K562 (cell line): ENCODE data around the gene SNX33.

Source experiments
- ATF1 ChIP-seq, 2 experiments: fragments of 450-650 bp in 1 of 2; IDR thresholded peaks; 2 replicates each; pipeline ENCODE4 v1.6.1; 2016; ENCODE audit warnings: missing compliant biosample characterization in 1 of 2, missing genetic modification characterization in 1 of 2
- EZH2 ChIP-seq: IDR thresholded peaks from 2 replicates; pipeline ENCODE4 v1.6.1; 2012; ENCODE audit warnings: low read depth, mild to moderate bottlenecking, inconsistent platforms, low read length, borderline replicate concordance
- KDM4B ChIP-seq, 2 experiments: fragments of 450-650 bp in 1 of 2; sonication (generic) in 1 of 2; IDR thresholded peaks; 2 replicates each; pipeline ENCODE4 v1.6.1; 2016 to 2017; ENCODE audit warnings: borderline replicate concordance in 2 of 2, antibody characterized with exemption in 1 of 2, low read depth in 1 of 2, mild to moderate bottlenecking in 1 of 2
- MAFK ChIP-seq: IDR thresholded peaks from 2 replicates; pipeline ENCODE4 v1.6.1; 2011; ENCODE audit warnings: low read length, improper control_type of control experiment
- NR3C1 ChIP-seq: sonication (generic); formaldehyde crosslinking; IDR thresholded peaks from 2 replicates; pipeline ENCODE4 v1.8.1; 2022; ENCODE audit warnings: missing genetic modification reagents
- SNRNP70 ChIP-seq: fragments of 200-400 bp; formaldehyde crosslinking; optimal IDR thresholded peaks from 2 replicates; pipeline ENCODE3; 2017; ENCODE audit warnings: low read depth, low read length
- SRF ChIP-seq, 2 experiments: fragments of 250-450, 450-650 bp in 1 of 2; sonication (Bioruptor Pico) in 1 of 2; sonication (generic) in 1 of 2; formaldehyde crosslinking; IDR thresholded peaks; 2 replicates each; pipeline versions ENCODE4 v1.5.0 to v1.5.1; 2020 to 2022; ENCODE audit warnings: mild to moderate bottlenecking in 1 of 2, missing genetic modification reagents in 1 of 2
- TAF1 ChIP-seq: IDR thresholded peaks from 2 replicates; pipeline ENCODE4 v1.6.1; 2011; ENCODE audit warnings: mild to moderate bottlenecking, low read length, moderate library complexity; ENCODE audit not compliant: insufficient read depth, control insufficient read depth, severe bottlenecking; ENCODE audit errors: extremely low read depth
- YBX1 ChIP-seq: fragments of 450-650 bp; IDR thresholded peaks from 2 replicates; pipeline ENCODE4 v1.7.1; 2016; ENCODE audit warnings: mild to moderate bottlenecking
- ZBTB26 ChIP-seq: fragments of 450-650 bp; formaldehyde crosslinking; IDR thresholded peaks from 2 replicates; pipeline ENCODE4 v1.4.0; 2022; ENCODE audit warnings: missing genetic modification characterization
- ZBTB7A ChIP-seq: IDR thresholded peaks from 2 replicates; pipeline ENCODE4 v1.6.1; 2011; ENCODE audit warnings: low read depth, mild to moderate bottlenecking, low read length, moderate library complexity, borderline replicate concordance; ENCODE audit not compliant: control insufficient read depth
- TF ChIP-seq, protein P1 (sequence below): fragments of 250-450 bp; sonication (Bioruptor Pico); IDR thresholded peaks from 2 replicates; pipeline ENCODE4 v1.4.0; 2020; ENCODE audit warnings: mild to moderate bottlenecking, moderate library complexity

DNA sequence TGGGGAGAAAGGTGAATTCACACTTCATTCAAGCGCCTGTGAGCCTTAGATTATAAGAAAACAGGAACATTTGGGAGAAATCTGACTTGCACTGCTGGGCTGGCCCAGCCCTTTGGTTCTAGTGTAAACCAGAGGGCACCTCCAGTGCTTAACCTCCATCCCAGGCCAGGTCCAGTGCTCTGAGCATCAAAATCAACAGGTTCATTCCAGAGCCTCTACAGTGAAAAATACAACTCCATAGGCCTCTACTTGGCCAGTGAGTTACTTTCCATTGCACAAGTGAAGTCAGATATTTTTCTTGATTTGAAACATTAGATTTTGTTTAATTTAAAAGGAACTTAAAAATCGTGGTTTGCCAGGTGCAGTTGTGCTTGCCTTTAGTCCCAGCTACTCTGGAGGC, 25.2 kb upstream of the SNX33 start:
- TF ChIP-seq ATF1 (CRISPR knock-in tag; IDR thresholded peaks at IDR 0.05) (no peak), ATF1 (tag; IDR thresholded peaks at IDR 0.05) (no peak), NR3C1 (CRISPR knock-in tag) (no peak), MAFK (no peak), ZBTB7A (no peak), ZBTB26 (CRISPR knock-in tag) (no peak), SRF (CRISPR knock-in tag; IDR thresholded peaks at IDR 0.05) (no peak), YBX1 (no peak), KDM4B (IDR thresholded peaks at IDR 0.05; ENCODE audit: borderline replicate concordance in 2 of 2, low read depth in 1 of 2) (no peak), SNRNP70 (no peak), EZH2 (no peak), TAF1 (no peak)
- TF ChIP-seq, protein P1, sequence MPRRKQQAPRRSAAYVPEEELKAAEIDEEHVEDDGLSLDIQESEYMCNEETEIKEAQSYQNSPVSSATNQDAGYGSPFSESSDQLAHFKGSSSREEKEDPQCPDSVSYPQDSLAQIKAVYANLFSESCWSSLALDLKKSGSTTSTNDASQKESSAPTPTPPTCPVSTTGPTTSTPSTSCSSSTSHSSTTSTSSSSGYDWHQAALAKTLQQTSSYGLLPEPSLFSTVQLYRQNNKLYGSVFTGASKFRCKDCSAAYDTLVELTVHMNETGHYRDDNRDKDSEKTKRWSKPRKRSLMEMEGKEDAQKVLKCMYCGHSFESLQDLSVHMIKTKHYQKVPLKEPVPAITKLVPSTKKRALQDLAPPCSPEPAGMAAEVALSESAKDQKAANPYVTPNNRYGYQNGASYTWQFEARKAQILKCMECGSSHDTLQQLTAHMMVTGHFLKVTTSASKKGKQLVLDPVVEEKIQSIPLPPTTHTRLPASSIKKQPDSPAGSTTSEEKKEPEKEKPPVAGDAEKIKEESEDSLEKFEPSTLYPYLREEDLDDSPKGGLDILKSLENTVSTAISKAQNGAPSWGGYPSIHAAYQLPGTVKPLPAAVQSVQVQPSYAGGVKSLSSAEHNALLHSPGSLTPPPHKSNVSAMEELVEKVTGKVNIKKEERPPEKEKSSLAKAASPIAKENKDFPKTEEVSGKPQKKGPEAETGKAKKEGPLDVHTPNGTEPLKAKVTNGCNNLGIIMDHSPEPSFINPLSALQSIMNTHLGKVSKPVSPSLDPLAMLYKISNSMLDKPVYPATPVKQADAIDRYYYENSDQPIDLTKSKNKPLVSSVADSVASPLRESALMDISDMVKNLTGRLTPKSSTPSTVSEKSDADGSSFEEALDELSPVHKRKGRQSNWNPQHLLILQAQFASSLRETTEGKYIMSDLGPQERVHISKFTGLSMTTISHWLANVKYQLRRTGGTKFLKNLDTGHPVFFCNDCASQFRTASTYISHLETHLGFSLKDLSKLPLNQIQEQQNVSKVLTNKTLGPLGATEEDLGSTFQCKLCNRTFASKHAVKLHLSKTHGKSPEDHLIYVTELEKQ (CRISPR knock-in tag): no peak
